Measurements from ENCODE around the gene TNS3. TPM values are rescaled to one million over a fixed set of nuclear protein-coding genes. Genes with fewer than 3 reads are reported as not detected.

Gene TNS3
- total and polyA plus RNA-seq, 2 donors (not counting 1 experiment from before 2014, with no cell fraction given): 11.4 to 77.5 TPM

DNA sequence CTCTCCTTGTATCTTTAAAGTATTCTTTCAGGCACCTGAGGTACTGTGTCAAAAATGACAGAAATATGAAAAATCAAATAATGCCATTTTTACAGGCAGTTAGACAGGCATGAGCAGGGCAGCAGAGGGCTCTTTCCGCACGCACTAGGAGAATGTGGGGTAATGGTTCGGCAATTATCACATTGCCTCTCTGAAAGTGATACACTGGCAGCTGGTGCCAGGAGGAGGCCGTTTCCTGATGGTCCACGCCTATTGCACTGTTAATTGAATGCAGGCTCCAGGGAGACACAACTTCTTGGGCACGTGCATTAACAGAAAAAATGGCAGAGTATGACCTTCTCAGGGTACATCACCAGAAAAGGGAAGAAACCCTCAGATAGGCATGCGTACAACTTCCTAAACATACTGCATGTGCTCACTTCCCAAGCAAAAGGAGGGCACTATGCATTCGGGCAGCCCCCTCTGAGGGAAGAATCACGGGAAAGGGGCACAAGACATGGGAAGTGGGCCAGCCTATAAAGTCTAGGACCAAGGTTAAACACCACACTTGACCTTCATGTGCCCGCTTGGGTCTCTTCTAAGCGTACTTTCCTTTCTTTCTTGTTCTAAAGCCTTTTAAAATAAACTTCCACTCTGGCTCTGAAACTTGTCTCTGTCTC is 161.7 kb downstream of the TNS3 start:
- no peaks in the 10 kb centered on the region for H3K27me3 ChIP-seq (replicated peaks in 1 of 4; ENCODE audit: control extremely low read depth in 1 of 4, control insufficient read depth in 3 of 4, insufficient read depth in 4 of 4, low read length in 3 of 4)
- no peak overlapping the region for H2AFZ ChIP-seq (ENCODE audit: insufficient read depth, low read depth, low read length, poor library complexity, severe bottlenecking)
- ATAC-seq (ENCODE audit: low read depth): no peak
- intact Hi-C loops (cut with micrococcal nuclease): no loop called here
- no peak overlapping the region for H3K4me3 Mint-ChIP-seq
- H3K4me1 Mint-ChIP-seq: no peaks in the 10 kb centered on the region
- TF ChIP-seq, protein P1, sequence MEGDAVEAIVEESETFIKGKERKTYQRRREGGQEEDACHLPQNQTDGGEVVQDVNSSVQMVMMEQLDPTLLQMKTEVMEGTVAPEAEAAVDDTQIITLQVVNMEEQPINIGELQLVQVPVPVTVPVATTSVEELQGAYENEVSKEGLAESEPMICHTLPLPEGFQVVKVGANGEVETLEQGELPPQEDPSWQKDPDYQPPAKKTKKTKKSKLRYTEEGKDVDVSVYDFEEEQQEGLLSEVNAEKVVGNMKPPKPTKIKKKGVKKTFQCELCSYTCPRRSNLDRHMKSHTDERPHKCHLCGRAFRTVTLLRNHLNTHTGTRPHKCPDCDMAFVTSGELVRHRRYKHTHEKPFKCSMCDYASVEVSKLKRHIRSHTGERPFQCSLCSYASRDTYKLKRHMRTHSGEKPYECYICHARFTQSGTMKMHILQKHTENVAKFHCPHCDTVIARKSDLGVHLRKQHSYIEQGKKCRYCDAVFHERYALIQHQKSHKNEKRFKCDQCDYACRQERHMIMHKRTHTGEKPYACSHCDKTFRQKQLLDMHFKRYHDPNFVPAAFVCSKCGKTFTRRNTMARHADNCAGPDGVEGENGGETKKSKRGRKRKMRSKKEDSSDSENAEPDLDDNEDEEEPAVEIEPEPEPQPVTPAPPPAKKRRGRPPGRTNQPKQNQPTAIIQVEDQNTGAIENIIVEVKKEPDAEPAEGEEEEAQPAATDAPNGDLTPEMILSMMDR (IDR thresholded peaks at IDR 0.05): no peak
- no peak for TF ChIP-seq EZH2 (IDR thresholded peaks at IDR 0.05; ENCODE audit: borderline replicate concordance, insufficient read depth, low read depth, low read length, poor library complexity, severe bottlenecking)
- H3K27ac ChIP-seq (ENCODE audit: low read length in 2 of 2): no peak overlapping the region
- H3K79me2 ChIP-seq (ENCODE audit: control insufficient read depth, insufficient read depth, low read length): no peaks in the 10 kb centered on the region
- no peak overlapping the region for H3K4me2 ChIP-seq (replicated peaks; ENCODE audit: low read depth, low read length, poor library complexity, severe bottlenecking)
- H3K36me3 ChIP-seq (replicated peaks in 1 of 2; ENCODE audit: control extremely low read depth in 1 of 2, control insufficient read depth in 1 of 2, extremely low read depth in 1 of 2, insufficient read depth in 2 of 2, low read length in 1 of 2): peaks cover 0 to 33% of the 10 kb centered on the region in 2 experiments
- H3K4me3 ChIP-seq (ENCODE audit: control extremely low read depth in 1 of 5, extremely low read depth in 1 of 5, insufficient read depth in 1 of 5, low read depth in 2 of 5, low read length in 4 of 5): no peak overlapping the region
- H3K9me3 ChIP-seq (ENCODE audit: control extremely low read depth in 1 of 3, control insufficient read depth in 2 of 3, insufficient read depth in 1 of 3, low read length in 2 of 3): peaks cover 0 to 4% (median 0%) of the 10 kb centered on the region in 3 donors
- ChIA-PET CTCF (interaction anchor here (1.6 kb wide), 1 partner anchor 399 kb away, joined by 5 read pairs; no protein-coding TSS in a partner anchor), POLR2A (no interaction called here)
- H3K9ac ChIP-seq (ENCODE audit: low read length): no peak overlapping the region
- no peaks in the 10 kb centered on the region for H3K4me1 ChIP-seq (ENCODE audit: control insufficient read depth in 2 of 2, insufficient read depth in 2 of 2, low read length in 2 of 2)
- no peak for DNase-seq
- no peak overlapping the region for H3K27ac Mint-ChIP-seq
- H4K20me1 ChIP-seq (ENCODE audit: control insufficient read depth, insufficient read depth, low read length, poor library complexity, severe bottlenecking): no peaks in the 10 kb centered on the region
- no peaks in the 10 kb centered on the region for H3K27me3 Mint-ChIP-seq
- H3K9me3 Mint-ChIP-seq (ENCODE audit: insufficient read depth): no peaks in the 10 kb centered on the region
- 97% methylated on average over 8 of the region's 11 CpGs for WGBS (ENCODE audit: insufficient coverage)

DNA sequence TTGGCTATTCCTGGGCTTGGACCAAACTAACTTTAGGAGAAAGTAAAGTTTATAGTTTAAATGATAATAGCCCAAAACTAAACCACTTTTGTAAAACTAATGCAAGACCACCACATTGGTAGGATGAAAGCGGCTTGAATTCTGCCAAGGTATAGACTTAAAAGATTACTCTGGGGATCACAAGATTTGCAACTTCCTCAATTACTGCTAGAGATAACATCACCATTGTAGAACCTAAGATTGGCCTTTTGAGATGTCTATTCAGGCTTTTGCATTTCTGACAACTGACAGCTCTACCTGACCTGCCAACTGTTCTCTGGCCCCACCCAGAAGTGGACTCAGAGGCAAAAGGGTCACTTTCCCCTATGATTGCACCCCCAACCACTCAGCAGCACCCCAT is 162.4 kb downstream of the TNS3 start:
- peaks cover 0 to 4% (median 0%) of the 10 kb centered on the region in 3 donors for H3K9me3 ChIP-seq (ENCODE audit: control extremely low read depth in 1 of 3, control insufficient read depth in 2 of 3, insufficient read depth in 1 of 3, low read length in 2 of 3)
- no peak overlapping the region for H3K4me3 Mint-ChIP-seq

More for the DNA sequence above, 162.4 kb downstream of the TNS3 start:
- Mint-ChIP-seq H3K27ac (no peak overlapping the region), H3K9me3 (ENCODE audit: insufficient read depth) (no peaks in the 10 kb centered on the region), H3K27me3 (no peaks in the 10 kb centered on the region), H3K4me1 (no peaks in the 10 kb centered on the region)
- H3K4me1 ChIP-seq (ENCODE audit: control insufficient read depth in 2 of 2, insufficient read depth in 2 of 2, low read length in 2 of 2): no peaks in the 10 kb centered on the region
- no peak for ATAC-seq (ENCODE audit: low read depth)
- ChIA-PET POLR2A (interaction anchor here (0.6 kb wide), 1 partner anchor 400 kb away, joined by 4 read pairs; no protein-coding TSS in a partner anchor), CTCF (no interaction called here)
- no peak overlapping the region for H3K27ac ChIP-seq (ENCODE audit: low read length in 2 of 2)
- no peak overlapping the region for H3K9ac ChIP-seq (ENCODE audit: low read length)
- no CpG with 5 or more reads among the region's 1 CpG for WGBS (ENCODE audit: insufficient coverage)
- no peak for TF ChIP-seq EZH2 (IDR thresholded peaks at IDR 0.05; ENCODE audit: borderline replicate concordance, insufficient read depth, low read depth, low read length, poor library complexity, severe bottlenecking)
- TF ChIP-seq, protein P1 (IDR thresholded peaks at IDR 0.05): no peak
- DNase-seq: no peak
- H3K27me3 ChIP-seq (replicated peaks in 1 of 4; ENCODE audit: control extremely low read depth in 1 of 4, control insufficient read depth in 3 of 4, insufficient read depth in 4 of 4, low read length in 3 of 4): no peaks in the 10 kb centered on the region
- no peaks in the 10 kb centered on the region for H3K79me2 ChIP-seq (ENCODE audit: control insufficient read depth, insufficient read depth, low read length)
- peaks cover 0 to 40% of the 10 kb centered on the region in 2 experiments for H3K36me3 ChIP-seq (replicated peaks in 1 of 2; ENCODE audit: control extremely low read depth in 1 of 2, control insufficient read depth in 1 of 2, extremely low read depth in 1 of 2, insufficient read depth in 2 of 2, low read length in 1 of 2)
- no peak overlapping the region for H2AFZ ChIP-seq (ENCODE audit: insufficient read depth, low read depth, low read length, poor library complexity, severe bottlenecking)
- H4K20me1 ChIP-seq (ENCODE audit: control insufficient read depth, insufficient read depth, low read length, poor library complexity, severe bottlenecking): no peaks in the 10 kb centered on the region
- intact Hi-C loops (cut with micrococcal nuclease): no loop called here
- H3K4me2 ChIP-seq (replicated peaks; ENCODE audit: low read depth, low read length, poor library complexity, severe bottlenecking): no peak overlapping the region
- no peak overlapping the region for H3K4me3 ChIP-seq (ENCODE audit: control extremely low read depth in 1 of 5, extremely low read depth in 1 of 5, insufficient read depth in 1 of 5, low read depth in 2 of 5, low read length in 4 of 5)

All from B cell (primary cell).